ENCODE results near the gene AGPAT3. TPM values are rescaled to one million over a fixed set of nuclear protein-coding genes. Genes with fewer than 3 reads are reported as not detected.

Gene AGPAT3
- total RNA-seq, 2 experiments from 2014 or later = 101 to 102 TPM

DNA sequence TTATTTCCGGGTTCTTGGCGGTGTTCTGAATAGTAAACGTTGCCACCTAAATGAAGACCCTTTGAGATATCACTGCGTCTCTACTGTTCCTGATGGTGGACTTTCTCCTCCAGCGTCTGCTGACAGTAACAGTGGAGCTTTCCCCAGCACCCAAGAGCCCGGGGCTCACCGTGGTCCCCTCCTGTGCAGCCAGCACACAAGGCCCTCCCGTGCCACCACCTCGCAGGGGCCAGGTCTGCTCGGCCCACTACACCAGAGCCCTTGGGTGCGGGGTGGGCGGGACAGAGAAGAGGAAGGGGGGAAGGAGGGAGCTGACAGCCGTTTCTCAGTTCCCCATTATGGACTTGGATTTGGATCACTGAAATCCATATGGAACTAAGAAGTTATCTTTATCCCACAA is 85.9 kb downstream of the AGPAT3 start:
- Mint-ChIP-seq H3K4me1 (peaks cover 11% of the 10 kb centered on the region), H3K36me3 (ENCODE audit: low read depth) (peaks cover 37% of the 10 kb centered on the region), H3K27me3 (no peaks in the 10 kb centered on the region), H3K9me3 (peaks cover 20% of the 10 kb centered on the region), H3K4me3 (no peak overlapping the region), H3K27ac (no peak overlapping the region)
- POLR2A ChIA-PET = no interaction called here
- DNase-seq = no peak
- CTCF ChIA-PET = no interaction called here

GRCh38 chr21:43951911-43952703 is 87.1 kb downstream of the AGPAT3 start:
- ChIA-PET POLR2A (no interaction called here), CTCF (no interaction called here)
- H3K27ac Mint-ChIP-seq = no peak overlapping the region
- DNase-seq = no peak
- peaks cover 39% of the 10 kb centered on the region for H3K36me3 Mint-ChIP-seq (ENCODE audit: low read depth)
- no peak overlapping the region for H3K4me3 Mint-ChIP-seq
- no peaks in the 10 kb centered on the region for H3K27me3 Mint-ChIP-seq
- H3K9me3 Mint-ChIP-seq = peaks cover 20% of the 10 kb centered on the region
- H3K4me1 Mint-ChIP-seq = peaks cover 15% of the 10 kb centered on the region

- Mint-ChIP-seq H3K27ac (no peak overlapping the region), H3K9me3 (peaks cover 17% of the 10 kb centered on the region), H3K36me3 (ENCODE audit: low read depth) (peaks cover 32% of the 10 kb centered on the region), H3K27me3 (no peaks in the 10 kb centered on the region), H3K4me3 (no peak overlapping the region), H3K4me1 (peaks cover 15% of the 10 kb centered on the region)
- POLR2A ChIA-PET = no interaction called here
- DNase-seq = no peak
- CTCF ChIA-PET = interaction anchor here (0.5 kb wide), 1 partner anchor 23 kb away, joined by 3 read pairs; no protein-coding TSS in a partner anchor
These were observed 88.0 kb downstream of the AGPAT3 start for GRCh38 chr21:43953021-43953420.

DNA sequence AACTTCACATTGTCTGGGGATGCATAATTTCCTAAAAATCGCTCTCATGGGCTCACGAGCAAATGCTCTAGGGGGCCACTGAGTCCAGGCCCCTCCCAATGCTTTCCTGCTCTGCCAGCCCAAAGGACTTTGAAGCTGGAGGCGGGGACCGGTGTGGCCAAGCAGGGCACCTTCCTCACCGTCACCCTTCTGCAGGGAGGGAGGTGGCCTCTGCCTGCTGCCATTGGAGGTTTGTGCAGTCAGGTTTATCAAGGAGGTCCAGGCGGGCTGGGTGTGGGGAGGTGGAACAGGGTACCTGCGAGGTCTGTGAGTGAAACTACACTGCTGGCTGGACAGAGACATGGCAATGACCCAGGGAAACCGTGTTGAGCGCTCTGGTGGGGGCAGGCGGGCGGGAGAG is 89.0 kb downstream of the AGPAT3 start:
- H3K27ac Mint-ChIP-seq = no peak overlapping the region
- no peaks in the 10 kb centered on the region for H3K27me3 Mint-ChIP-seq
- ChIA-PET POLR2A (no interaction called here), CTCF (interaction anchor here (1.5 kb wide), 1 partner anchor 12 kb away, joined by 4 read pairs; no protein-coding TSS in a partner anchor)
- H3K4me3 Mint-ChIP-seq = no peak overlapping the region
- DNase-seq = no peak
- peaks cover 27% of the 10 kb centered on the region for H3K36me3 Mint-ChIP-seq (ENCODE audit: low read depth)
- H3K4me1 Mint-ChIP-seq = peaks cover 15% of the 10 kb centered on the region
- peaks cover 9% of the 10 kb centered on the region for H3K9me3 Mint-ChIP-seq

DNA sequence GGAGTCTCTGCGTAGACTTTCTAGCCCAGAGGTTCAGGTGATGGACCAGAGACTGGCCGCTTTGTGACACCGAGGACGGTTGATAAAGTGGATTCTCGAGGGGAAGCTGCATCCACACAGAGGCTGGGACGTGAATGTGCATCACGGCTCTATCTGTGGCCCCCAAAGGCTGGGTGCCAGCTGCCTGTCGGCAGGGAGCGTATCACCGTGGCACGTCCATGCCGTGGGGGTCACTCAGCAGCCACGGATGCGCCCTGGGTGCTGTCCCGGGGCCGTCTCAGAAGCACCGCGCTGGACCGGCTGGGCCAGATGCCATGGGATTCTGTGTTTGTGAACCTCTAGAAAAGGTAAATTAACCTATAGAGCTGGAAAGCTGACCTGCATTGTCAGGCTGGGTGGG is 89.9 kb downstream of the AGPAT3 start:
- no peaks in the 10 kb centered on the region for H3K27me3 Mint-ChIP-seq
- peaks cover 7% of the 10 kb centered on the region for H3K4me1 Mint-ChIP-seq
- no peak overlapping the region for H3K4me3 Mint-ChIP-seq
- peaks cover 18% of the 10 kb centered on the region for H3K36me3 Mint-ChIP-seq (ENCODE audit: low read depth)
- H3K9me3 Mint-ChIP-seq = peaks cover under 1% of the 10 kb centered on the region
- DNase-seq = no peak
- ChIA-PET CTCF (interaction anchor here (1.5 to 1.6 kb wide), 2 partner anchors 13 to 21 kb away, joined by 4 read pairs; no protein-coding TSS in a partner anchor), POLR2A (interaction anchor here (0.6 kb wide), 1 partner anchor 13 kb away, joined by 3 read pairs; no protein-coding TSS in a partner anchor)
- H3K27ac Mint-ChIP-seq = no peak overlapping the region

- CTCF ChIA-PET = interaction anchor here (1.6 kb wide), 1 partner anchor 19 kb away, joined by 4 read pairs; no protein-coding TSS in a partner anchor
- Mint-ChIP-seq H3K4me3 (no peak overlapping the region), H3K36me3 (ENCODE audit: low read depth) (peaks cover 12% of the 10 kb centered on the region), H3K27me3 (no peaks in the 10 kb centered on the region), H3K27ac (no peak overlapping the region), H3K4me1 (peaks cover 3% of the 10 kb centered on the region), H3K9me3 (no peaks in the 10 kb centered on the region)
- POLR2A ChIA-PET = no interaction called here
- no peak for DNase-seq
These were observed 91.1 kb downstream of the AGPAT3 start for GRCh38 chr21:43956019-43956669.

- Mint-ChIP-seq H3K4me1 (peaks cover 3% of the 10 kb centered on the region), H3K4me3 (no peak overlapping the region), H3K36me3 (ENCODE audit: low read depth) (peaks cover 12% of the 10 kb centered on the region), H3K27me3 (no peaks in the 10 kb centered on the region), H3K27ac (no peak overlapping the region), H3K9me3 (no peaks in the 10 kb centered on the region)
- ChIA-PET POLR2A (no interaction called here), CTCF (interaction anchor here (1.6 kb wide), 1 partner anchor 19 kb away, joined by 4 read pairs; no protein-coding TSS in a partner anchor)
- no peak for DNase-seq
These were observed 91.6 kb downstream of the AGPAT3 start for GRCh38 chr21:43956670-43957035.

DNA sequence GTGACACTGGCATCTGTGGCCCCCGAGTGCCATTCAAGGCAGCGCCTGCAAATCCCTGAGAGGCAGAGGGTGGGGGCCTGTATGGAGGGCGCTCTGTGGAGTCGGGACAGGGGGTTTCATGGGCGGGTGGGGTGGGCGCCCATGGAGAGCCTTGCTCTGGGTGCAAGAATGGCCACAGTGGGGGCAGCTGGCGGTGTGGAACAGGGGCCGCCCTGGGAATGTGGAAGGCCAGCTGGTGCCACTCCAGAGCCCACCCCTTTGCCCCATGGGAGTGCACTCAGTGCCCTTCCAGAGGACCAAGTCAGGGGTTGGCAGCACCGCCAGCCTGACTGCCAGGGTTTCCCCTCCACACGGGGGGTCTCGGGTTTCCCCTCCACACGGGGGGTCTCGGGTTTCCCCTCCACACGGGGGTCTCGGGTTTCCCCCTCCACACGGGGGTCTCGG is 92.1 kb downstream of the AGPAT3 start:
- H3K4me3 Mint-ChIP-seq = no peak overlapping the region
- no peak for DNase-seq
- peaks cover 3% of the 10 kb centered on the region for H3K4me1 Mint-ChIP-seq
- H3K27me3 Mint-ChIP-seq = no peaks in the 10 kb centered on the region
- ChIA-PET POLR2A (no interaction called here), CTCF (no interaction called here)
- H3K27ac Mint-ChIP-seq = no peak overlapping the region
- H3K36me3 Mint-ChIP-seq (ENCODE audit: low read depth) = peaks cover 12% of the 10 kb centered on the region
- no peaks in the 10 kb centered on the region for H3K9me3 Mint-ChIP-seq

- peaks cover 16% of the 10 kb centered on the region for H3K36me3 Mint-ChIP-seq (ENCODE audit: low read depth)
- no peaks in the 10 kb centered on the region for H3K9me3 Mint-ChIP-seq
- H3K4me1 Mint-ChIP-seq = peaks cover 3% of the 10 kb centered on the region
- no peak overlapping the region for H3K4me3 Mint-ChIP-seq
- H3K27me3 Mint-ChIP-seq = no peaks in the 10 kb centered on the region
- CTCF ChIA-PET = no interaction called here
- DNase-seq = no peak
- H3K27ac Mint-ChIP-seq = no peak overlapping the region
- POLR2A ChIA-PET = no interaction called here
These were observed 92.8 kb downstream of the AGPAT3 start for GRCh38 chr21:43957611-43958362.

DNA sequence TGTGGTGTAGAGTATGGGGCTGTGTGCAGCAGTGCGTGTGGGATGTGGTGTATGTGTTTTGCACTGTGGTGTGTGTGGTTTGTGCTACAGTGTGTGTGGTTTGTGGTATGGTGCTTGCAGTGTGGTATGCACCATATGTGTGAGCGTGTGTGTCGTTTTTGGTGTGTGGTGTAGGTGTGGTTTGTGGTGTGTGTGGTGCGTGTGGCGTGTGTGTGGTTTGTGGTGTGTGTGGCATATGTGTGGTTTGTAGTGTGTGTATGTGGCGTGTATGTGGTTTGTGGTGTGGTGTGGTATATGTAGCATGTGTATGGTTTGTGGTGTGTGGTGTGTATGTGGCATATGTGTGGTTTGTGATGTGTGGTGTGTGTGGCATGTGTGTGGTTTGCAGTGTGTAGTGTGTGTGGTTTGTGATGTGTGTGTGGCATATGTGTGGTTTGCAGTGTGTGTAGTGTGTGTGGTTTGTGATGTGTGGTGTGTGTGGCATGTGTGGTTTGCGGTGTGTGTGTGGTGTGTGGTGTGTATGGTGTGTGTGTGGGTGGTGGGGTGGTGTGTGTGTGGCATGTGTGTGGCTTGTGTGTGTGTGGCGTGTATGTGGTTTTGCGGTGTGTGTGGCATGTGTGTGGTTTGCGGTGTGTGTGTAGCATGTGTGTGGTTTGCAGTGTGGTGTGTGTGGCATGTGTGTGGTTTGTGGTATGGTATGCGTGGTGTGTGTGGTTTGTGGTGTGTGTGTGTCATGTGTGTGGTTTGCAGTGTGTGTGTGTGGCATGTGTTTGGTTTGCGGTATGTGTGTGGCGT is 93.5 kb downstream of the AGPAT3 start:
- H3K27ac Mint-ChIP-seq = no peak overlapping the region
- peak; percentile 33 for DNase-seq
- H3K36me3 Mint-ChIP-seq (ENCODE audit: low read depth) = peaks cover 20% of the 10 kb centered on the region
- POLR2A ChIA-PET = no interaction called here
- H3K4me1 Mint-ChIP-seq = peaks cover 3% of the 10 kb centered on the region
- no peaks in the 10 kb centered on the region for H3K9me3 Mint-ChIP-seq
- H3K27me3 Mint-ChIP-seq = no peaks in the 10 kb centered on the region
- H3K4me3 Mint-ChIP-seq = no peak overlapping the region
- CTCF ChIA-PET = interaction anchor here (0.6 kb wide), 1 partner anchor 15 kb away, joined by 3 read pairs; no protein-coding TSS in a partner anchor

DNA sequence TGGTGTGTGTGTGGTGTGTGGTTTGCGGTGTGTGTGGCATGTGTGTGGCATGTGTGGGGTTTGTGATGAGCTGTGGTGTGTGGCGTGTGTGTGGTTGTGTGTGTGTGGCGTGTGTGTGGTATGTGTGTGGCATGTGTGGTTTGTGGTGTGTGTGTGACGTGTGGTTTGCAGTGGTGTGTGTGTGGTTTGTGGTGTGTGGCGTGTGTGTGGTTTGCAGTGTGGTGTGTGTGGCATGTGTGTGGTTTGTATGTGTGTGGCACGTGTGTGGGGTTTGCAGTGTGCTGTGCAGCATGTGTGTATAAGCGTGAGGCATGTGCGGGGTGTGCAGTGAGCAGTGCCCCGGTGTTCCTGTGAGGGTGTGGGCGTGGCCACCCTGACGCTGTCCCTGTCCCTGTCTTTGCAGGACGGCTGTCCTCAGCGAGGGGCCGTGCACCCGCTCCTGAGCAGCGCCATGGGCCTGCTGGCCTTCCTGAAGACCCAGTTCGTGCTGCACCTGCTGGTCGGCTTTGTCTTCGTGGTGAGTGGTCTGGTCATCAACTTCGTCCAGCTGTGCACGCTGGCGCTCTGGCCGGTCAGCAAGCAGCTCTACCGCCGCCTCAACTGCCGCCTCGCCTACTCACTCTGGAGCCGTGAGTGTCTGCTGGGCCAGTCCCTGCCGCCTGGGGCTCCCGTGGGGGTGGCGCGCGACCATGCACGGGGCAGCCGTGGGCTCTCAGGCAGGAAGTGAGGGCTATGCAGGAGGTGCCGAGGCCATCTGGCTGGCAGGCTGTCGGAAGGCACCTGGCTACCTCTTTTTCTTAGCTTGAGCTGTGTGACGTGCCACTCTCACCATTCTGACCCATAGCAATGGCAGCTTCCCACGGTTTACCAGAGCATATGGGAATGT is 94.5 kb downstream of the AGPAT3 start:
- H3K9me3 Mint-ChIP-seq = no peaks in the 10 kb centered on the region
- peaks cover 19% of the 10 kb centered on the region for H3K36me3 Mint-ChIP-seq (ENCODE audit: low read depth)
- POLR2A ChIA-PET = no interaction called here
- H3K4me3 Mint-ChIP-seq = no peak overlapping the region
- H3K27me3 Mint-ChIP-seq = no peaks in the 10 kb centered on the region
- no peak overlapping the region for H3K27ac Mint-ChIP-seq
- CTCF ChIA-PET = interaction anchor here (0.6 kb wide), 1 partner anchor 14 kb away, joined by 3 read pairs; no protein-coding TSS in a partner anchor
- peaks cover 3% of the 10 kb centered on the region for H3K4me1 Mint-ChIP-seq
- DNase-seq = no peak

DNA sequence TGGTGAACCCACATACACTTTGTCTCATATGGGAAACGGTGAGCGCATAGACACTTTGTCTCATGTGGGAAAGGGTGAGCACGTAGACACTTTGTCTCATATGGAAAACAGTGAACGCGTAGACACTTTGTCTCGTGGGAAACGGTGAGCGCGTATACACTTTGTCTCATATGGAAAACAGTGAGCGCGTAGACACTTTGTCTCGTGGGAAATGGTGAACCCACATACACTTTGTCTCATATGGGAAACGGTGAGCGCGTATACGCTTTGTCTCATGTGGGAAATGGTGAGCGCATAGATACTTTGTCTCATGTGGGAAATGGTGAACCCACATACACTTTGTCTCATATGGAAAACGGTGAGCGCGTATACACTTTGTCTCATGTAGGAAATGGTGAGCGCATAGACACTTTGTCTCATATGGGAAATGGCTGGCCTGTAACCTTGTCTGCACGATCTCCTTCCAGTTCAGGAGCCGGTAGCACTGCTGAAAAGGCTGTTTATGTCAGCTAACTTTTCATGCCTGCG is 96.4 kb downstream of the AGPAT3 start:
- Mint-ChIP-seq H3K27me3 (no peaks in the 10 kb centered on the region), H3K4me1 (peaks cover 3% of the 10 kb centered on the region), H3K27ac (no peak overlapping the region), H3K36me3 (ENCODE audit: low read depth) (peaks cover 15% of the 10 kb centered on the region), H3K9me3 (no peaks in the 10 kb centered on the region), H3K4me3 (no peak overlapping the region)
- ChIA-PET CTCF (no interaction called here), POLR2A (no interaction called here)
- DNase-seq = no peak
